Naive thymus-derived CD4-positive, alpha-beta T cell (primary cell): Measurements from ENCODE around the gene PPFIBP2. TPM values are rescaled to one million over a fixed set of nuclear protein-coding genes. Genes with fewer than 3 reads are reported as not detected.

Experiments
- ATAC-seq: fragments of 150-1000 bp; cut with Tn5 transposase; 2 replicates; pipeline ENCODE4 v1.10.0; 2021; ENCODE audit warnings: mild to moderate bottlenecking, moderate library complexity
- CTCF ChIA-PET: fragments of 350-600 bp; sonication (Branson Sonifier 250); formaldehyde crosslinking; loops from one replicate; lab custom pipeline; 2021; ENCODE audit warnings: antibody characterized with exemption; lab: Charles Lee
- POLR2A ChIA-PET: fragments of 350-600 bp; sonication (Branson Sonifier 250); formaldehyde crosslinking; loops from one replicate; lab custom pipeline; 2021; ENCODE audit warnings: antibody characterized with exemption, inconsistent platforms; lab: Charles Lee
- DNase-seq, 9 donors: peaks; one replicate each; pipeline versions ENCODE4 v3.0.0 to v3.0.0-alpha.2; 2020 to 2022; ENCODE audit warnings: mixed read lengths in 1 of 9
- H3K27ac ChIP-seq: one replicate; pipeline ENCODE4 v1.7.0; 2013; ENCODE audit warnings: mild to moderate bottlenecking, low read depth, low read length, moderate library complexity
- H3K27me3 ChIP-seq, 2 donors: one replicate each; pipeline ENCODE4 v1.7.0; 2013; ENCODE audit warnings: low read length in 2 of 2, mild to moderate bottlenecking in 2 of 2, moderate library complexity in 2 of 2; ENCODE audit not compliant: control insufficient read depth in 2 of 2, insufficient read depth in 2 of 2
- H3K36me3 ChIP-seq, 3 experiments: 1 replicate in 2 of 3; 2 replicates in 1 of 3; pipeline ENCODE4 v1.7.0; 2013; ENCODE audit warnings: low read length in 3 of 3, mild to moderate bottlenecking in 3 of 3, moderate library complexity in 1 of 3; ENCODE audit not compliant: insufficient read depth in 3 of 3, control insufficient read depth in 2 of 3
- H3K4me1 ChIP-seq, 2 donors: one replicate each; pipeline ENCODE4 v1.7.0; 2013; ENCODE audit warnings: low read length in 2 of 2, mild to moderate bottlenecking in 2 of 2, moderate library complexity in 1 of 2; ENCODE audit not compliant: control insufficient read depth in 2 of 2, insufficient read depth in 2 of 2
- H3K4me3 ChIP-seq: 2 replicates; pipeline ENCODE4 v1.7.0; 2013; ENCODE audit warnings: mild to moderate bottlenecking, low read length
- H3K9me3 ChIP-seq, 3 experiments: 1 replicate in 2 of 3; 2 replicates in 1 of 3; pipeline ENCODE4 v1.7.0; 2013; ENCODE audit warnings: low read length in 3 of 3; ENCODE audit not compliant: control insufficient read depth in 2 of 3
- H3K27ac Mint-ChIP-seq, 9 donors: one replicate each; pipeline ENCODE4 v1.8.0; 2020 to 2022; ENCODE audit warnings: mixed read lengths in 9 of 9, mild to moderate bottlenecking in 8 of 9, moderate library complexity in 5 of 9, inconsistent platforms in 2 of 9
- H3K27me3 Mint-ChIP-seq, 5 donors: one replicate each; pipeline ENCODE4 v1.8.0; 2021 to 2022; ENCODE audit warnings: mixed read lengths in 5 of 5, mild to moderate bottlenecking in 1 of 5
- H3K36me3 Mint-ChIP-seq, 5 donors: one replicate each; pipeline ENCODE4 v1.8.0; 2020 to 2022; ENCODE audit warnings: mixed read lengths in 5 of 5, mild to moderate bottlenecking in 3 of 5, inconsistent platforms in 1 of 5
- H3K4me1 Mint-ChIP-seq, 7 donors: one replicate each; pipeline ENCODE4 v1.8.0; 2020 to 2022; ENCODE audit warnings: mixed read lengths in 7 of 7, mild to moderate bottlenecking in 3 of 7, inconsistent platforms in 1 of 7
- H3K4me3 Mint-ChIP-seq, 10 donors: one replicate each; pipeline ENCODE4 v1.8.0; 2020 to 2022; ENCODE audit warnings: mild to moderate bottlenecking in 10 of 10, mixed read lengths in 10 of 10, moderate library complexity in 6 of 10, inconsistent platforms in 2 of 10
- H3K9me3 Mint-ChIP-seq, 11 donors: one replicate each; pipeline ENCODE4 v1.8.0; 2020 to 2022; ENCODE audit warnings: mixed read lengths in 11 of 11, mild to moderate bottlenecking in 4 of 11, inconsistent platforms in 1 of 11, moderate library complexity in 1 of 11
- intact Hi-C, 2 donors: fragments of 100-400 bp; cut with micrococcal nuclease; formaldehyde crosslinking; loops; one replicate each; pipeline ENCODE4 v1.15.1; 2023
- polyA plus RNA-seq, 2 donors: library from polyadenylated mRNA; unstranded; fragments of 300-500 nt; fragmentation: Illumina TruSeq; gene quantifications; one replicate each; pipeline ENCODE4 v1.2.3, GENCODE V29; 2021
- total RNA-seq, 6 experiments: library from RNA in 5 of 6; stranded (reverse) in 5 of 6; gene quantifications; 1 replicate in 5 of 6; 2 replicates in 1 of 6; pipeline ENCODE4 v1.2.3 and lab custom pipeline; 2021 to 2026

Gene PPFIBP2
- total and polyA plus RNA-seq, 7 experiments from 2014 or later: 5.7 to 55.6 (median 42.6) TPM

GRCh38 chr11:7582338-7582985, 68.7 kb downstream of the PPFIBP2 start:
- Mint-ChIP-seq H3K9me3 (no peaks in the 10 kb centered on the region), H3K27ac (no peak overlapping the region), H3K4me1 (peaks cover 14 to 32% (median 28%) of the 10 kb centered on the region in 7 donors), H3K4me3 (no peak overlapping the region), H3K36me3 (peaks cover 0 to 38% (median 11%) of the 10 kb centered on the region in 5 donors), H3K27me3 (peaks cover 0 to 45% (median 0%) of the 10 kb centered on the region in 5 donors)
- no peak for DNase-seq
- Histone ChIP-seq H3K27me3 (no peaks in the 10 kb centered on the region), H3K9me3 (no peaks in the 10 kb centered on the region), H3K4me1 (peaks cover 0 to 11% of the 10 kb centered on the region in 2 donors), H3K4me3 (no peak overlapping the region), H3K36me3 (no peaks in the 10 kb centered on the region), H3K27ac (no peak overlapping the region)
- POLR2A ChIA-PET: no interaction called here
- intact Hi-C loops: no loop called here
- no peak for ATAC-seq
- CTCF ChIA-PET: no interaction called here

DNA sequence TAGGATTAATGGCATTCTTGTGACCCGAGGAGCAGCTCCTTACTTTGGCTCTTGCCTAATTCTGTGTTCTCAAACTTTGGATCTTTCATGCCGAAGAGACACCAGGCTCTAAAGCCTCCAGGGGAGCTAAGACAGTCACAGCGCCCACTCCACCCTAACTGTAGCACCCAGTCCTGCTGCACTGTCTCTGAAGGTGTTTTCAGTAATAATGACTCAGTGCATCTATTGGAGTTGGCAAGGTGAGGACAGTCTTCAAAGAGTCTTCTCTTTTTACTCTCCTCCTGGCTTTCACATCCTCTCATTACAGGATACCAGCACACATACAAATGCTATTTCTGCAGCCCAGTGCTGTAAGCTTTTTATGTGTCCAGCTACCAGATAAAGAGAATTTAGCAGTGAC, 69.4 kb downstream of the PPFIBP2 start:
- ATAC-seq (no peak), DNase-seq (no peak)
- peaks cover 0 to 45% (median 11%) of the 10 kb centered on the region in 5 donors for H3K36me3 Mint-ChIP-seq
- Histone ChIP-seq H3K27me3 (no peaks in the 10 kb centered on the region), H3K27ac (no peak overlapping the region), H3K4me1 (peaks cover 0 to 3% of the 10 kb centered on the region in 2 donors), H3K9me3 (no peaks in the 10 kb centered on the region), H3K36me3 (no peaks in the 10 kb centered on the region), H3K4me3 (no peak overlapping the region)
- H3K27me3 Mint-ChIP-seq: peaks cover 0 to 45% (median 0%) of the 10 kb centered on the region in 5 donors
- CTCF ChIA-PET: interaction anchor here (1.1 to 1.6 kb wide), 2 partner anchors 12 to 70 kb away, joined by 3 to 4 read pairs; no protein-coding TSS in a partner anchor
- POLR2A ChIA-PET: interaction anchor here (0.7 kb wide), 1 partner anchor 18 kb away, joined by 3 read pairs; no protein-coding TSS in a partner anchor
- H3K9me3 Mint-ChIP-seq: no peaks in the 10 kb centered on the region
- intact Hi-C loops: no loop called here
- H3K4me3 Mint-ChIP-seq: no peak overlapping the region
- peaks cover 6 to 24% (median 20%) of the 10 kb centered on the region in 7 donors for H3K4me1 Mint-ChIP-seq
- no peak overlapping the region for H3K27ac Mint-ChIP-seq

- ChIA-PET POLR2A (no interaction called here), CTCF (no interaction called here)
- intact Hi-C loops: no loop called here
- no peak overlapping the region for H3K4me3 ChIP-seq
- H3K36me3 ChIP-seq: no peaks in the 10 kb centered on the region
- Mint-ChIP-seq H3K27ac (no peak overlapping the region), H3K9me3 (no peaks in the 10 kb centered on the region), H3K4me1 (peaks cover 0 to 17% (median 13%) of the 10 kb centered on the region in 7 donors), H3K27me3 (peaks cover 0 to 36% (median 0%) of the 10 kb centered on the region in 5 donors), H3K36me3 (peaks cover 0 to 54% (median 11%) of the 10 kb centered on the region in 5 donors), H3K4me3 (no peak overlapping the region)
- H3K4me1 ChIP-seq: no peaks in the 10 kb centered on the region
- no peak for DNase-seq
- no peak for ATAC-seq
- H3K27ac ChIP-seq: no peak overlapping the region
- no peaks in the 10 kb centered on the region for H3K9me3 ChIP-seq
- H3K27me3 ChIP-seq: no peaks in the 10 kb centered on the region
These were observed 71.1 kb downstream of the PPFIBP2 start for GRCh38 chr11:7584910-7585309.

- ChIA-PET CTCF (interaction anchor here (1.3 kb wide), 1 partner anchor 13 kb away, joined by 3 read pairs; no protein-coding TSS in a partner anchor), POLR2A (no interaction called here)
- Mint-ChIP-seq H3K4me1 (peaks cover 0 to 22% (median 16%) of the 10 kb centered on the region in 7 donors), H3K36me3 (peaks cover 0 to 55% (median 12%) of the 10 kb centered on the region in 5 donors), H3K27me3 (peaks cover 0 to 31% (median 0%) of the 10 kb centered on the region in 5 donors), H3K27ac (no peak overlapping the region), H3K9me3 (no peaks in the 10 kb centered on the region), H3K4me3 (no peak overlapping the region)
- H3K27me3 ChIP-seq: no peaks in the 10 kb centered on the region
- DNase-seq (no peak), ATAC-seq (no peak)
- H3K4me3 ChIP-seq: no peak overlapping the region
- intact Hi-C loops: no loop called here
- H3K36me3 ChIP-seq: no peaks in the 10 kb centered on the region
- H3K9me3 ChIP-seq: no peaks in the 10 kb centered on the region
- H3K4me1 ChIP-seq: no peaks in the 10 kb centered on the region
- H3K27ac ChIP-seq: no peak overlapping the region
These were observed 72.0 kb downstream of the PPFIBP2 start for GRCh38 chr11:7585816-7586215.

- Histone ChIP-seq H3K27me3 (no peaks in the 10 kb centered on the region), H3K27ac (no peak overlapping the region), H3K4me3 (no peak overlapping the region), H3K36me3 (no peaks in the 10 kb centered on the region), H3K4me1 (no peaks in the 10 kb centered on the region), H3K9me3 (no peaks in the 10 kb centered on the region)
- CTCF ChIA-PET: interaction anchor here (0.6 to 1.3 kb wide), 3 partner anchors 13 to 604 kb away, joined by 3 read pairs; no protein-coding TSS in a partner anchor
- no peak overlapping the region for H3K4me3 Mint-ChIP-seq
- peaks cover 0 to 57% (median 14%) of the 10 kb centered on the region in 5 donors for H3K36me3 Mint-ChIP-seq
- H3K27ac Mint-ChIP-seq: no peak overlapping the region
- POLR2A ChIA-PET: interaction anchor here (0.6 kb wide), 1 partner anchor 65 kb away, joined by 3 read pairs; no protein-coding TSS in a partner anchor
- peaks cover 0 to 27% (median 22%) of the 10 kb centered on the region in 7 donors for H3K4me1 Mint-ChIP-seq
- ATAC-seq (no peak), DNase-seq (no peak)
- no peaks in the 10 kb centered on the region for H3K9me3 Mint-ChIP-seq
- H3K27me3 Mint-ChIP-seq: peaks cover 0 to 29% (median 0%) of the 10 kb centered on the region in 5 donors
- intact Hi-C loops: no loop called here
These were observed 72.6 kb downstream of the PPFIBP2 start for GRCh38 chr11:7586376-7586775.

GRCh38 chr11:7587712-7588111, 73.9 kb downstream of the PPFIBP2 start:
- intact Hi-C loops: no loop called here
- Histone ChIP-seq H3K9me3 (no peaks in the 10 kb centered on the region), H3K27me3 (no peaks in the 10 kb centered on the region), H3K4me3 (no peak overlapping the region), H3K27ac (no peak overlapping the region), H3K4me1 (peaks cover 0 to 13% of the 10 kb centered on the region in 2 donors), H3K36me3 (no peaks in the 10 kb centered on the region)
- POLR2A ChIA-PET: no interaction called here
- H3K27me3 Mint-ChIP-seq: peaks cover 0 to 20% (median 0%) of the 10 kb centered on the region in 5 donors
- CTCF ChIA-PET: no interaction called here
- ATAC-seq: no peak
- no peak overlapping the region for H3K4me3 Mint-ChIP-seq
- no peaks in the 10 kb centered on the region for H3K9me3 Mint-ChIP-seq
- no peak for DNase-seq
- no peak overlapping the region for H3K27ac Mint-ChIP-seq
- H3K36me3 Mint-ChIP-seq: peaks cover 0 to 54% (median 12%) of the 10 kb centered on the region in 5 donors
- peaks cover 9 to 38% (median 32%) of the 10 kb centered on the region in 7 donors for H3K4me1 Mint-ChIP-seq
